Endothelial cell of umbilical vein (primary cell): ENCODE data around the gene COLGALT1. TPM values are rescaled to one million over a fixed set of nuclear protein-coding genes. Genes with fewer than 3 reads are reported as not detected.

Experiments
- BruUV-seq: library from RNA; stranded (reverse); fragments of 400-500 nt; replicated peaks from 2 replicates; lab custom pipeline; 2021; lab: Mats Ljungman, UMichigan
- CTCF ChIA-PET: fragments of 300-600, 350-600 bp; sonication (Branson Sonifier 250); formaldehyde crosslinking; loops from one replicate; lab custom pipeline; 2021; ENCODE audit warnings: antibody characterized with exemption, inconsistent platforms; lab: Charles Lee
- POLR2A ChIA-PET: fragments of 300-600, 350-600 bp; sonication (Branson Sonifier 250); formaldehyde crosslinking; loops from one replicate; lab custom pipeline; 2021; ENCODE audit warnings: antibody characterized with exemption, inconsistent platforms; lab: Charles Lee
- DNase-seq: peaks from one replicate; pipeline ENCODE4 v3.0.0-alpha.2; 2011; ENCODE audit warnings: low read depth, low spot score
- FAIRE-seq: peaks from 2 replicates; lab custom pipeline; 2011; peaks lifted over from hg19 to GRCh38; lab: Jason Lieb, UNC
- H2AFZ ChIP-seq: 2 replicates; pipeline ENCODE4 v1.6.0; 2012; ENCODE audit warnings: low read depth, low read length, control low read depth, inconsistent platforms
- H3K27ac ChIP-seq: 2 replicates; pipeline ENCODE4 v1.5.1; 2011; ENCODE audit warnings: low read depth, mild to moderate bottlenecking, control low read depth, low read length, moderate library complexity; ENCODE audit not compliant: insufficient read depth
- H3K27me3 ChIP-seq, 2 experiments: 2 replicates each; pipeline versions ENCODE4 v1.6.0 to v1.6.1; 2011; ENCODE audit warnings: low read length in 2 of 2, mixed read lengths in 1 of 2; ENCODE audit not compliant: control insufficient read depth in 2 of 2, insufficient read depth in 2 of 2
- H3K36me3 ChIP-seq, 2 experiments: 2 replicates in 1 of 2; 3 replicates in 1 of 2; pipeline ENCODE4 v1.5.1; 2011; ENCODE audit warnings: low read length in 2 of 2, mild to moderate bottlenecking in 1 of 2, moderate library complexity in 1 of 2; ENCODE audit not compliant: control insufficient read depth in 2 of 2, insufficient read depth in 2 of 2; ENCODE audit errors: extremely low read depth in 1 of 2
- H3K4me1 ChIP-seq: 3 replicates; pipeline ENCODE4 v1.5.1; 2011; ENCODE audit warnings: mild to moderate bottlenecking, low read length; ENCODE audit not compliant: control insufficient read depth, insufficient read depth; ENCODE audit errors: extremely low read depth
- H3K4me2 ChIP-seq: 2 replicates; pipeline ENCODE4 v1.6.1; 2011; ENCODE audit warnings: low read length, control low read depth, mixed read lengths; ENCODE audit not compliant: insufficient read depth
- H3K4me3 ChIP-seq, 3 experiments: fragments of 200-600 bp in 1 of 3; sonication (generic), shearing (Covaris generic) in 1 of 3; replicated peaks in 1 of 3; 2 replicates each; pipeline ENCODE4 v1.5.1; 2011 to 2016; ENCODE audit warnings: control low read depth in 3 of 3, low read length in 3 of 3, mild to moderate bottlenecking in 2 of 3, inconsistent platforms in 1 of 3, low read depth in 1 of 3, moderate library complexity in 1 of 3; ENCODE audit not compliant: insufficient read depth in 1 of 3
- H3K79me2 ChIP-seq: 2 replicates; pipeline ENCODE4 v1.6.0; 2012; ENCODE audit warnings: low read length, inconsistent platforms; ENCODE audit not compliant: control insufficient read depth, insufficient read depth
- H3K9ac ChIP-seq: replicated peaks from 2 replicates; pipeline ENCODE3; 2011; ENCODE audit warnings: low read length, control low read depth; ENCODE audit not compliant: insufficient read depth; ENCODE audit errors: extremely low read depth
- H3K9me1 ChIP-seq: replicated peaks from 3 replicates; pipeline ENCODE4 v1.6.0; 2011; ENCODE audit warnings: mild to moderate bottlenecking, low read length; ENCODE audit not compliant: control insufficient read depth, insufficient read depth; ENCODE audit errors: extremely low read depth
- H3K9me3 ChIP-seq: replicated peaks from 2 replicates; pipeline ENCODE4 v1.5.1; 2012; ENCODE audit warnings: low read length, inconsistent platforms; ENCODE audit not compliant: control insufficient read depth, insufficient read depth
- H4K20me1 ChIP-seq: replicated peaks from 2 replicates; pipeline ENCODE3; 2011; ENCODE audit warnings: mild to moderate bottlenecking, low read length; ENCODE audit not compliant: control insufficient read depth, insufficient read depth; ENCODE audit errors: extremely low read depth
- EZH2 ChIP-seq: IDR thresholded peaks from 2 replicates; pipeline ENCODE4 v1.6.1; 2012; ENCODE audit warnings: borderline replicate concordance, low read depth, mild to moderate bottlenecking, moderate library complexity, low read length, inconsistent platforms; ENCODE audit not compliant: severe bottlenecking
- GATA2 ChIP-seq: IDR thresholded peaks from 2 replicates; pipeline ENCODE4 v1.7.0; 2011; ENCODE audit warnings: low read depth, mild to moderate bottlenecking, moderate library complexity, mixed read lengths, low read length; ENCODE audit not compliant: insufficient read length, insufficient read depth
- POLR2AphosphoS5 ChIP-seq: IDR thresholded peaks from 2 replicates; pipeline ENCODE4 v1.6.1; 2012; ENCODE audit warnings: low read depth, mild to moderate bottlenecking, control low read depth, low read length, moderate library complexity; ENCODE audit not compliant: insufficient read depth
- dilution Hi-C: fragments of 300-500 bp; cut with MboI; formaldehyde crosslinking; loops from one replicate; pipeline ENCODE4 v1.15.0; 2019; ENCODE audit warnings: low sequenced_read_pairs; ENCODE audit not compliant: extremely low pct_ligation_motif_present
- intact Hi-C: fragments of 100-400 bp; cut with micrococcal nuclease; formaldehyde crosslinking; loops from one replicate; pipeline ENCODE4 v1.10.0; 2022
- polyA plus RNA-seq, 4 experiments: library from polyadenylated mRNA; depleted of rRNA in 3 of 4; stranded (reverse) in 3 of 4; unstranded in 1 of 4; fragments of >200 nt; gene quantifications; 2 replicates each; pipeline versions ENCODE4 v1.2.1 to v1.2.3, GENCODE V29; 2011 to 2012; ENCODE audit warnings: missing spikeins in 1 of 4
- total RNA-seq: library from RNA; stranded (reverse); gene quantifications from 2 replicates; pipeline ENCODE4 v1.2.3, GENCODE V29; 2021
- TF ChIP-seq, protein P1 (sequence below), 2 donors: IDR thresholded peaks; 1 replicate in 1 of 2; 2 replicates in 1 of 2; pipeline ENCODE4 v1.5.1; 2011; ENCODE audit warnings: low read length in 2 of 2, mild to moderate bottlenecking in 2 of 2, moderate library complexity in 2 of 2, control low read depth in 1 of 2, inconsistent platforms in 1 of 2, low read depth in 1 of 2; ENCODE audit not compliant: insufficient read depth in 1 of 2; ENCODE audit errors: extremely low read depth in 1 of 2

The COLGALT1 gene
- total and polyA plus RNA-seq, 2 donors (not counting 3 experiments of a cell fraction or from before 2014, with no cell fraction given): 263 to 355 TPM

DNA sequence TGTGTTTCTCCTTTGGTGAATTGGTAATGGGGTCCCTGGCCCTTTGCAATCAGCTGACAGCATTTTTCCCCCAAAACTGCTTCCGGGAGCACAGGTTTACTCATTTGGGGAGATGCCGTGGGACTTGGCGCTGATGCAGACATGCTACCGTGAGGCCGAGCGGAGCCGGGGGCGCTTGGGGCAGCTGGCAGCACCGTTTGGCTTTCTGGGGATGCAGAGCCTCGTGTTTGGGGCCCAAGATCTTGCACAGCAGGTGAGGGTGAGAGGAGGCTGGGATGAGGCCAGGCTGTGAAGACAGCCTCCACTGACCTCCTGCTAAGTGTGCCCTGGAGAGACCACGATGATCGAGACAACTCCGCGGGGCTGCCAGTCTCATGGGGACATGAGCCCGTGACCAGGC is 13.4 kb upstream of the COLGALT1 start:
- no peak overlapping the region for H3K4me2 ChIP-seq
- no peaks in the 10 kb centered on the region for H3K79me2 ChIP-seq
- H3K9me1 ChIP-seq: no peaks in the 10 kb centered on the region
- H3K4me3 ChIP-seq: no peak overlapping the region
- H3K27me3 ChIP-seq: no peaks in the 10 kb centered on the region
- no peak overlapping the region for H3K27ac ChIP-seq
- POLR2A ChIA-PET: no interaction called here
- no peak for TF ChIP-seq GATA2
- TF ChIP-seq, protein P1, sequence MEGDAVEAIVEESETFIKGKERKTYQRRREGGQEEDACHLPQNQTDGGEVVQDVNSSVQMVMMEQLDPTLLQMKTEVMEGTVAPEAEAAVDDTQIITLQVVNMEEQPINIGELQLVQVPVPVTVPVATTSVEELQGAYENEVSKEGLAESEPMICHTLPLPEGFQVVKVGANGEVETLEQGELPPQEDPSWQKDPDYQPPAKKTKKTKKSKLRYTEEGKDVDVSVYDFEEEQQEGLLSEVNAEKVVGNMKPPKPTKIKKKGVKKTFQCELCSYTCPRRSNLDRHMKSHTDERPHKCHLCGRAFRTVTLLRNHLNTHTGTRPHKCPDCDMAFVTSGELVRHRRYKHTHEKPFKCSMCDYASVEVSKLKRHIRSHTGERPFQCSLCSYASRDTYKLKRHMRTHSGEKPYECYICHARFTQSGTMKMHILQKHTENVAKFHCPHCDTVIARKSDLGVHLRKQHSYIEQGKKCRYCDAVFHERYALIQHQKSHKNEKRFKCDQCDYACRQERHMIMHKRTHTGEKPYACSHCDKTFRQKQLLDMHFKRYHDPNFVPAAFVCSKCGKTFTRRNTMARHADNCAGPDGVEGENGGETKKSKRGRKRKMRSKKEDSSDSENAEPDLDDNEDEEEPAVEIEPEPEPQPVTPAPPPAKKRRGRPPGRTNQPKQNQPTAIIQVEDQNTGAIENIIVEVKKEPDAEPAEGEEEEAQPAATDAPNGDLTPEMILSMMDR (IDR thresholded peaks at IDR 0.05; ENCODE audit: extremely low read depth in 1 of 2, insufficient read depth in 1 of 2, low read depth in 1 of 2, low read length in 2 of 2): no peak
- TF ChIP-seq POLR2AphosphoS5: no peak
- no peak for TF ChIP-seq EZH2
- BruUV-seq: no TSS peak
- H3K9ac ChIP-seq: no peak overlapping the region
- dilution Hi-C loops (no loop called here), intact Hi-C loops (no loop called here)
- H3K4me1 ChIP-seq: peaks cover 7% of the 10 kb centered on the region
- H2AFZ ChIP-seq: no peak overlapping the region
- H3K9me3 ChIP-seq: no peaks in the 10 kb centered on the region
- no peak for DNase-seq
- no peak for FAIRE-seq
- H4K20me1 ChIP-seq: no peaks in the 10 kb centered on the region
- CTCF ChIA-PET: interaction anchor here (0.7 to 3.3 kb wide), 3 partner anchors 7 to 32 kb away, joined by 3 to 12 read pairs (median 4); no protein-coding TSS in a partner anchor
- no peaks in the 10 kb centered on the region for H3K36me3 ChIP-seq
